Effector CD4-positive, alpha-beta T cell (primary cell): ENCODE measurements around the gene CYP4F22.
"Not testable (repeated sequence)": the region's sequence is repeated elsewhere in the genome, so short reads cannot be mapped to it uniquely, and the experiment has no call there.

ENCODE experiments used
- DNase-seq: peaks from one replicate; pipeline ENCODE4 v3.0.0-alpha.2; 2020
- total RNA-seq: gene quantifications from one replicate; lab custom pipeline; 2026; lab: John Stamatoyannopoulos, UW

Gene CYP4F22
- total RNA-seq = 0.94 reads per million

- no peak for DNase-seq
These were observed at the start of gene CYP4F22 for GRCh38 chr19:15508035-15508710. Gene CYP4F22, plus strand, starts transcription at chr19:15508525. Its CDS starts 16,812 bp downstream, at chr19:15525337.

GRCh38 chr19:15461694-15462093 lies 46.6 kb upstream of the CYP4F22 start:
- no peak for DNase-seq

GRCh38 chr19:15463861-15464371 lies 44.4 kb upstream of the CYP4F22 start:
- peak; percentile 75 for DNase-seq

GRCh38 chr19:15464394-15465385 lies 43.6 kb upstream of the CYP4F22 start, which contains the start of gene RASAL3:
Gene RASAL3, minus strand, starts transcription at chr19:15464544. Its CDS starts 186 bp downstream, at chr19:15464358.
- DNase-seq = peak; percentile 52

- peak; percentile 39 for DNase-seq
These were observed 41.2 kb upstream of the CYP4F22 start for GRCh38 chr19:15466851-15467733.

- no peak for DNase-seq
These were observed 40.6 kb upstream of the CYP4F22 start for GRCh38 chr19:15467734-15468214.

GRCh38 chr19:15468675-15469512 lies 39.4 kb upstream of the CYP4F22 start:
- no peak for DNase-seq

GRCh38 chr19:15469513-15470297 lies 38.6 kb upstream of the CYP4F22 start:
- DNase-seq = no peak

- no peak for DNase-seq
These were observed 36.7 kb upstream of the CYP4F22 start for GRCh38 chr19:15471639-15472101.

- DNase-seq = not testable (repeated sequence)
These were observed 34.5 kb upstream of the CYP4F22 start for GRCh38 chr19:15473821-15474220.

- DNase-seq = no peak
These were observed 33.2 kb upstream of the CYP4F22 start for GRCh38 chr19:15475169-15475568.

- DNase-seq = no peak
These were observed 32.7 kb upstream of the CYP4F22 start for GRCh38 chr19:15475611-15476010.

GRCh38 chr19:15476325-15476724 lies 32.0 kb upstream of the CYP4F22 start:
- DNase-seq = no peak

- no peak for DNase-seq
These were observed 28.7 kb upstream of the CYP4F22 start, which contains the start of gene PGLYRP2 for GRCh38 chr19:15479391-15480345. Gene PGLYRP2, minus strand, starts transcription at chr19:15479501. Its CDS starts 130 bp downstream, at chr19:15479371.

GRCh38 chr19:15480996-15481395 lies 27.3 kb upstream of the CYP4F22 start:
- not testable (repeated sequence) for DNase-seq

- DNase-seq = not testable (repeated sequence)
These were observed 22.6 kb upstream of the CYP4F22 start for GRCh38 chr19:15485768-15486167.

- no peak for DNase-seq
These were observed 21.3 kb upstream of the CYP4F22 start for GRCh38 chr19:15487038-15487437.

GRCh38 chr19:15488489-15489226 lies 19.7 kb upstream of the CYP4F22 start:
- no peak for DNase-seq
